GM12878 (cell line): ENCODE data around the gene GAL3ST2.

ENCODE experiments used
- BHLHE40 ChIP-seq, 2 experiments: fragments of 450-650 bp in 1 of 2; IDR thresholded peaks; 2 replicates each; pipeline ENCODE4 v1.6.1; 2011 to 2017; ENCODE audit warnings: low read depth in 2 of 2, borderline replicate concordance in 1 of 2, improper control_type of control experiment in 1 of 2, low read length in 1 of 2, mild to moderate bottlenecking in 1 of 2
- CTCF ChIP-seq, 3 experiments: IDR thresholded peaks in 2 of 3; conservative IDR thresholded peaks in 1 of 3; 2 replicates each; pipeline ENCODE4 v1.5.1; 2011; ENCODE audit warnings: low read depth in 3 of 3, low read length in 3 of 3, mild to moderate bottlenecking in 3 of 3, control low read depth in 2 of 3, moderate library complexity in 2 of 3, inconsistent platforms in 1 of 3, mixed read lengths in 1 of 3; ENCODE audit not compliant: control insufficient read depth in 2 of 3, insufficient read depth in 1 of 3; ENCODE audit errors: extremely low read depth in 1 of 3
- FOXM1 ChIP-seq: IDR thresholded peaks from 2 replicates; pipeline ENCODE4 v1.6.1; 2012; ENCODE audit warnings: low read depth, mild to moderate bottlenecking, inconsistent platforms, low read length, moderate library complexity
- REST ChIP-seq: IDR thresholded peaks from 2 replicates; pipeline ENCODE4 v1.6.1; 2012; ENCODE audit warnings: mild to moderate bottlenecking, low read depth, low read length

GRCh38 chr2:241752689-241753276 lies 23.8 kb upstream of the GAL3ST2 start:
- TF ChIP-seq REST, result no peak
- no peak for TF ChIP-seq FOXM1
- no peak for TF ChIP-seq CTCF (IDR thresholded peaks at IDR 0.05 in 2 of 3, conservative IDR thresholded peaks at IDR 0.05 in 1 of 3; ENCODE audit: control insufficient read depth in 2 of 3, extremely low read depth in 1 of 3, insufficient read depth in 1 of 3, low read depth in 3 of 3, low read length in 3 of 3)
- no peak for TF ChIP-seq BHLHE40 (IDR thresholded peaks at IDR 0.05; ENCODE audit: borderline replicate concordance in 1 of 2, low read depth in 2 of 2, low read length in 1 of 2)
